T47D (cell line): Measurements from ENCODE around the gene CRISPLD2.

ENCODE experiments used
- DNase-seq, 2 experiments: peaks; one replicate each; pipeline versions ENCODE4 v3.0.0 to v3.0.0-alpha.2; 2011 to 2012; ENCODE audit warnings: low read depth in 1 of 2, low spot score in 1 of 2
- JUND ChIP-seq: IDR thresholded peaks from 2 replicates; pipeline ENCODE4 v1.6.1; 2012; ENCODE audit warnings: low read depth
- in situ Hi-C: cut with HindIII; loops from 2 replicates; pipeline ENCODE4 v1.10.0; 2016; ENCODE audit warnings: low sequenced_read_pairs, low pct_unique_long_range_greater_than_20kb

CRISPLD2 gene

GRCh38 chr16:84841787-84842300 is 22.1 kb downstream of the CRISPLD2 start:
- TF ChIP-seq JUND, result no peak
- in situ Hi-C loops, result no loop called here
- DNase-seq, result peak; percentile 97

GRCh38 chr16:84842516-84843148 is 22.8 kb downstream of the CRISPLD2 start:
- DNase-seq, result peak; percentile 61 to 66
- in situ Hi-C loops, result no loop called here
- no peak for TF ChIP-seq JUND

GRCh38 chr16:84843149-84844048 is 23.6 kb downstream of the CRISPLD2 start:
- TF ChIP-seq JUND, result no peak
- no peak for DNase-seq
- in situ Hi-C loops, result no loop called here

GRCh38 chr16:84844049-84844350 is 24.2 kb downstream of the CRISPLD2 start:
- DNase-seq, result no peak
- in situ Hi-C loops, result no loop called here
- no peak for TF ChIP-seq JUND

GRCh38 chr16:84844559-84845495 is 25.0 kb downstream of the CRISPLD2 start:
- TF ChIP-seq JUND, result no peak
- DNase-seq, result no peak
- in situ Hi-C loops, result no loop called here

- in situ Hi-C loops, result no loop called here
- DNase-seq, result no peak
- TF ChIP-seq JUND, result no peak
Measured at GRCh38 chr16:84845496-84846002, 25.8 kb downstream of the CRISPLD2 start.

GRCh38 chr16:84847564-84848355 is 28.0 kb downstream of the CRISPLD2 start:
- TF ChIP-seq JUND, result no peak
- DNase-seq, result no peak
- in situ Hi-C loops, result no loop called here

- TF ChIP-seq JUND, result no peak
- in situ Hi-C loops, result no loop called here
- DNase-seq, result no peak
Measured at GRCh38 chr16:84848986-84849634, 29.3 kb downstream of the CRISPLD2 start.

GRCh38 chr16:84849751-84850150 is 30.0 kb downstream of the CRISPLD2 start:
- no peak for TF ChIP-seq JUND
- in situ Hi-C loops, result no loop called here
- DNase-seq, result no peak

GRCh38 chr16:84850714-84851113 is 30.9 kb downstream of the CRISPLD2 start:
- no peak for DNase-seq
- in situ Hi-C loops, result no loop called here
- no peak for TF ChIP-seq JUND
